NT2/D1 (cell line): ENCODE data around the gene SLC9B2.

Experiments used
- YY1 ChIP-seq: IDR thresholded peaks from 2 replicates; pipeline ENCODE4 v1.6.1; 2011; ENCODE audit not compliant: insufficient read length, insufficient read depth
- ZNF274 ChIP-seq: IDR thresholded peaks from 2 replicates; pipeline ENCODE4 v1.6.1; 2011; ENCODE audit warnings: mild to moderate bottlenecking, low read depth, low read length

GRCh38 chr4:103075894-103076746 is 441 bp downstream of the SLC9B2 start:
- TF ChIP-seq ZNF274 (no peak), YY1 (no peak)
